ENCODE measurements around the gene LTK. TPM values are rescaled to one million over a fixed set of nuclear protein-coding genes. Genes with fewer than 3 reads are reported as not detected.

The LTK gene
- total RNA-seq, 1 experiment from 2014 or later = 0.07 TPM

Other genes starting within 250 kb of the LTK start
- gene OIP5, start 181.2 kb downstream of the LTK start, total RNA-seq (2014; rRNA removed; shearing (Covaris generic)) = 45.0 and 46.2 TPM in 2 replicates
- 148 and 188 TPM in 2 replicates for gene NUSAP1, start 180.9 kb downstream of the LTK start, total RNA-seq (2014; rRNA removed; shearing (Covaris generic))
- 10.8 and 12.2 TPM in 2 replicates for gene NDUFAF1, start 111.3 kb downstream of the LTK start, total RNA-seq (2014; rRNA removed; shearing (Covaris generic))
- gene RTF1, start 96.7 kb downstream of the LTK start, total RNA-seq (2014; rRNA removed; shearing (Covaris generic)) = 24.9 and 40.2 TPM in 2 replicates
- gene ITPKA, start 20.0 kb downstream of the LTK start, total RNA-seq (2014; rRNA removed; shearing (Covaris generic)) = 0.07 and 0.52 TPM in 2 replicates
- gene RPAP1, start 30.4 kb upstream of the LTK start, total RNA-seq (2014; rRNA removed; shearing (Covaris generic)) = 65.5 and 77.7 TPM in 2 replicates
- gene TYRO3, start 45.4 kb upstream of the LTK start, total RNA-seq (2014; rRNA removed; shearing (Covaris generic)) = 65.8 and 72.6 TPM in 2 replicates
- gene MGA, start 146.6 kb upstream of the LTK start, total RNA-seq (2014; rRNA removed; shearing (Covaris generic)) = 21.4 and 27.8 TPM in 2 replicates